Activated naive CD4-positive, alpha-beta T cell treated with anti-CD3 and anti-CD28 coated beads, Interleukin-2, amount 50 U/mL, for 16 hours (primary cell): Measurements from ENCODE around the gene RNF223.
"Not testable (repeated sequence)": the region's sequence is repeated elsewhere in the genome, so short reads cannot be mapped to it uniquely, and the experiment has no call there.

Experiments
- DNase-seq: peaks from one replicate; pipeline ENCODE4 v3.0.0-alpha.2; 2020

Gene RNF223

DNA sequence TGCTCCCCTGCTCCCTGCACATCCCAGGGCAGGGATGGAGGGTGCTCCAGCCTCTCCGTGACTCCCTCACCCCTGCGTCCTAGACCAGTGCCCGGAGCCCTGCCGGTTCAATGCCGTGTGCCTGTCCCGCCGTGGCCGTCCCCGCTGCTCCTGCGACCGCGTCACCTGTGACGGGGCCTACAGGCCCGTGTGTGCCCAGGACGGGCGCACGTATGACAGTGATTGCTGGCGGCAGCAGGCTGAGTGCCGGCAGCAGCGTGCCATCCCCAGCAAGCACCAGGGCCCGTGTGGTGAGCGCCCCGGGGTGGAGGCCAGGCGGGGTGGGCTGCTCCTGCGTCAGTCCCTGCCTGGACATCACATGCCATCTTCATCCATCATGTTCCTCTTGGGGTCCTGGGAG is 32.2 kb downstream of the RNF223 start:
- no peak for DNase-seq

DNA sequence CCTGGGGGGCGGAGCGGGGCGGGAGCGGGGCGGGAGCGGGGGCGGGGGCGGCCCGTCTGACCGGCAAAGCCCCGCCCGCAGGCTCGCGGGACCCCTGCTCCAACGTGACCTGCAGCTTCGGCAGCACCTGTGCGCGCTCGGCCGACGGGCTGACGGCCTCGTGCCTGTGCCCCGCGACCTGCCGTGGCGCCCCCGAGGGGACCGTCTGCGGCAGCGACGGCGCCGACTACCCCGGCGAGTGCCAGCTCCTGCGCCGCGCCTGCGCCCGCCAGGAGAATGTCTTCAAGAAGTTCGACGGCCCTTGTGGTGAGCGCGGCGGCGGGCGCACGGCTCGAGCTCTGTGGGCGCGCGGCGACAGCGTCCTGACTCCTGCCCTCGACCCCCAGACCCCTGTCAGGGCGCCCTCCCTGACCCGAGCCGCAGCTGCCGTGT is 33.0 kb downstream of the RNF223 start:
- no peak for DNase-seq

DNA sequence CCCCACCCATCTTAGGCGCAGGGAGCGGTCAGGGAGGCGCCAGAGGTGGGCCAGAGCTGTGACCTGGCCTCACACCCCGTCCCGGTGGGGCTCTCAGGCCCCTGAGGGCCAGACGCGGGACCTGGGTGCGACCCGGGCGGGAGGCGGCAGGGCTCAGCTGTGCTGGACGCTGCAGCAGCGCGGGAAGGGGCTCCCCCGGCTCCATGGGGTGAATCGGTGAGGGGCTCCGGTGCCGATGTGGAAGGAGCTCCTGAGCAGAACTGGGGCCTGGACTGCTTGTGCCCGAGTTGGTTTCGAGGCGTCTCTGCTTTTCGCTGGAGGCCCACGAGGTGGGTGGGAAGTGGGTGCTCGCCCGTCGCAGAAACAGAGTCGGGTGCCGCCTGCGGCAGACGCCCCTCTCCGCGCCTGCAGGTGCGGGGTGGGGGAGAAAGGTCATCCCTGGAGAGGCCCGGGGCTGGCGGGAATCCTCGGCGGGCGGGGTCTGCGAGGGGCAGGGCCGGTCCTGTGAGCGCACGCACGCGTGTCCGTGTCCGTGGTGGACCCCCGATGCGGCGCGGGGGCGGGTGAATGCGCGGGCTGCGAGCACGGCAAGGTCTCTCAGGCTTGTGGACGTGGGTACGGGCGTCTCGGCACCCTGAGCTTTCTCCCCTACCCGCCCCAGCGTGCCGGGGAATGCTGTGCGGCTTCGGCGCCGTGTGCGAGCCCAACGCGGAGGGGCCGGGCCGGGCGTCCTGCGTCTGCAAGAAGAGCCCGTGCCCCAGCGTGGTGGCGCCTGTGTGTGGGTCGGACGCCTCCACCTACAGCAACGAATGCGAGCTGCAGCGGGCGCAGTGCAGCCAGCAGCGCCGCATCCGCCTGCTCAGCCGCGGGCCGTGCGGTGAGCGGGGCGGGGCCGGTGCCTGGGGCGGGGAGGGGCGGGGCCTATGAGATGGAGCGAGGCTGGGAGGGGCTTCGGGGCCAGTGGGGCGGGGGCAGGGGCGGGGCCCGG is 33.8 kb downstream of the RNF223 start:
- DNase-seq: peak; percentile 75

DNA sequence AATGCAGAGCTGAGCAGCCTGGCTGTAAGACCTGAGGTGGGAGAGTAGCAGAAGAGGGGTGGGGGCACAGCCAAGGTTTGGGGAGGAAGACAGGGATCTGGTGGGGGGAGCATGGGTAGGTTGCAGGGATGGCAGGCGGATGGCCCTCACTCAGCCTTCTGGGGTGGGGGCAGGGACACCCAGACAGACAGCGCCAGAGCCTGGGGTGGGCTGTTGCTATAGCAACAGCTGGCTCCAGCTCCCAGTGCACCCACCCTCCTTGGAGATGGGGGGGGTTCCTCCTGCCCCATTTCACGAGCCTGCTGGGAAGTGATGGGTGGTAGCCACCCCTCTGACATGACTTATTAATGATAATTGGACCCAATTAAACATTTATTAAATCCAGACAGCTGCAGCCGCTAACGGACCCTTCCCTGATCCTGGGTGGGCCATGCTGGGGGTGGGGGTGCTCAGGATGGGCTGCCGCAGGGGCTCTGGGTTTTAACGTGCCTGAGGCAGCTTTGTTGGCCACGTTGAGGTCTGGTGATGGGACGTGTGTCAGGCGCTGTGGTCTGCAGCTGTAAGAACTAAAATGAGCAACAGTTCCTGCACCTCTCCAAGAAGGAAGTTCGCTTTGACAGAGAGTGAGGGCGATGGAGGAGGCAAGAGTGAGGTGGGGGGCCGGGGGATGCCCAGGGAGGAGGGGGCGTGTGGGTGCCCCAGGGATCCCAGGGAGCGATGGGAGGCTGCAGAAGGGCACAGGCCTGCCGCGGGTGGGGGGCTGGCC is 34.8 kb downstream of the RNF223 start:
- no peak for DNase-seq

DNA sequence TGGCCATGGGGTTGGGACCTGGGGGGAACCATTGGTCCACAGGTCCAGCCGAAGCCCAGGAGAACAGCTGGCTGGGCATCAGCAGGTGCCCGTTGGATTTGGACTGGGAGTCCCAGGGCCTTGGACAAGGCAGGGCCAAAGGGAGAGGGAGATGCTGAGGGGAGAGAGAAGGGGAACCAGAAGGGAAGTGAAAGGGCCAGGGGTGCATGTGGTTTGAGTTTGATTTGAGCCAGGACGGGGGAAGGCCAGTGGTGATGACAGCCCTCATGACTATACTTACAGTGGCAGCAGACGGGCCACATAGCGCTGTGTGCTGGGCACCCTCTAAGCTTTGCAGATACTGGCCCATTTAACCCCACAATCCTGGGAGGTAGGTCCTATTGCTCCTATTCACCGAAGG is 35.4 kb downstream of the RNF223 start:
- DNase-seq: no peak

DNA sequence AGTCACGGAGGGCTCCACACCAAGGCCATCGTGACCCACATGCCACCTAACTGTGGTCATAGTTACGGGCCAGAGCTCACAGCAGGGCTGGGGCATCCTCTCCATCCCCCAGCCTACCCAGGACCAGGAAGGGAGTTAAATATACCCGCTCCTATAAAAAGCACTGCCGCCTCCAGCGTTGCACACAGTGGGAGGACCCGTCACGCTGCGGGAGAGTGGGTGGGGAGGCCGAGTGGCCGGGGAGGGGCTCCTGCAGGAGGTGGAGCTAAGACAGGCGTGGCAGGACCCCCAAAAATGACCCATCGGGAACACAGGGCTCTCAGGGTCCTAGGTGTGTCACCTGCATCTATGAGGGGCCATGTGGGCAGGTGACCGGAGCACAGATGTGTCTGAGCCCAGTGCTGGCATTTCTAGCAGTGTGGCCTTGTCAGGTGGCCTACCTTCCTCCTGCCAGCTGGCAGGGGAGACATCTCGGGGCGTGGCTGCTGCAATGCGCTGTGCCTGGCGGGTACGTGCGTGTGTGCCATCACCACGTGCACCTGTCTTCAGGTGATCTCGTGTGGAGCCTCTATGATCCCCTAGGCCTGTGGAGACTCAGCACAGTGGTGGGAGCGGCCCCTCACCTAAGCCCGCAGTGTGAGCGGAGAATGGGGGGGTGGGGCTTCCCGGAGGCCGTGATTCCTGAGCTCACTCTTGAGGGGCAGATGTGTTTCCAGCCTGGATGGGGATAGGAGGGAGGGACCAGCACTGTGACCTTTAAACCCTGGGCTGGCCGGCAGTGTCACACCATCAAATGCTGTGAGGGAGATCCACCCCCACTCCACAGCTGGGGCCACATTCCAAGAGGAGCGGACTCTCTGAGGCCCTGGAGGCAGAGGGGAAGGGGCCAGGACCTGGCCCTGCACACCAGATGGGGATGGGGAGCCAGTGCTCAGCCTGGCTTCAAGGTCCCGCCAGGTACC is 36.5 kb downstream of the RNF223 start:
- DNase-seq: no peak

DNA sequence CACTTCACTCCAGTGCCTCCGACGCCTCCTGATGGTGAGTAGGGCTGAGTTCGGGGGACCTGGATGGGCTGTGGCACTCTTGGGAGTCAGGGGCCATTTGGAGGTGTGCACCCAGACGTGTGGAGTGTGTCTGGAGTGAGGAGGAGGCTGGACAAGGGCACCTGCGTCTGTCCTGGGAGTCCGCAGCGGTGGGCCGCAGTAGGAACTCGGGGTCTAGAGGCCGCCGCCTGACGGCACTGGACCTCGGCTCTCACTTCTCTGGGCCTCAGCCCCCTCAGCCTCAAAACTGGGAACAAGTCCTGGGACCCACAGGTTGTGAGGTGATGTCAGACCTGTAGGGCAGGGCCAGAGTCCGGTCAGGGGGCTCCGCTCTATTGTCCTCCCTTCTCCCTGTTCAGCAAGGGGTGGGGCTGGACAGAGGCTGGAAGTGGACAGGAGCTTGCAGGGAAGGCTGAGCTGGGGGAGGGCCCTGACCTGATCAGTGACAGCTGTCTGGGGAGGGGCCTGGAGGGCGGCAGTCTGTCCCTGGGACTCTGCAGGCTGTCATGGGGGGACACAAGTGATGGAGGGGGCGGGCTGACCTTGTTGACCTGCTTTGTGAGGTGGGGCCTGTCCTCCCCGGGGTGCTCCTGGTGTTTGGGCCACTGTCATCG is 38.7 kb downstream of the RNF223 start:
- no peak for DNase-seq

DNA sequence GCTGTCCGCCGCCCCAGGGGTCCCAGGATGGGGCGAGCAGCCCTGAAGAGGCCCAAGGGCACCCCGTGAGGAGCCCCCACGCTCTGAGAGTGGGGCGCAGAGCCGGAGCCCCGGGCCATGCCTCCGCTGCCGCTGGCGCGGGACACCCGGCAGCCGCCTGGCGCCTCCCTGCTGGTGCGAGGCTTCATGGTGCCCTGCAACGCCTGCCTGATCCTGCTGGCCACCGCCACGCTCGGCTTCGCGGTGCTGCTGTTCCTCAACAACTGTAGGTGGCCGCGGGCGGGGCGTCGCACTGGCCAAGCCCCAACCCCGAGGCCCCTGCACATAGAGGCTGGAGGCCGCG is 39.7 kb downstream of the RNF223 start:
- DNase-seq: no peak

DNA sequence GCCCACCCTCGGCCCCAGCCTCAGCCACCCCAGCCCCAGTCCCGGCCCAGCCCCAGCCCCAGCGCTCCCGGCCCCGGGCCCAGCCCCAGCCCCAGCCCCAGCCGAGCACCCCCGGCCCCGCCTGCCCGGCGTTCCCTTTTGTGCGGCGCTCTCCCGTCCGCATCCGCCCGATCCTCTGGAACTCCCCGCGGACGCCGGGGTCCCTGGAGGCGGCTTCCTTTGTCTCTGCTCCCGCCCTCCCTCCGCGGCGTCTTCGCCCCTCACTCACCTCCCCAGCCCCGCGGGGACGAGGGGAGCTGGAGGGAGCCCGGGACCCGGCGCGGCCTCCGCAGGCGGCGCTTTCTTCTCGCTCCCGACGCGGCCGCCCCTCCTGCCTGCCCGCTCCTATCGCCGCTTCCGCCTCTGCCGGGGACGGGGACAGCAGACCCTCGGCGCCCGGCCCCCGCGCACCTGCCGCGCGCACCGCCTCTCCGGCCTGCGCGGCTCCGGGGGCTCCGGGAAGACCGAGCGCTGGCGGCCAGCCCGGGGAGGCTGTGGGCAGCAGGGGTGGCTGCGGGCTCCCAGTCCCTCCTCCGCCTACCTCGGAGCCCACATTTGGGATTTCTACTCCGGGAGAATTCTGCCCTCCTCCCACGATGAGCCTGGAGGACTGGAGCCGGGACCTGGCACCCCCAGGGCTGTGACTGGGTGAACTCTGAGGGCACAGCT is 40.2 kb downstream of the RNF223 start:
- DNase-seq: peak; percentile 30

DNA sequence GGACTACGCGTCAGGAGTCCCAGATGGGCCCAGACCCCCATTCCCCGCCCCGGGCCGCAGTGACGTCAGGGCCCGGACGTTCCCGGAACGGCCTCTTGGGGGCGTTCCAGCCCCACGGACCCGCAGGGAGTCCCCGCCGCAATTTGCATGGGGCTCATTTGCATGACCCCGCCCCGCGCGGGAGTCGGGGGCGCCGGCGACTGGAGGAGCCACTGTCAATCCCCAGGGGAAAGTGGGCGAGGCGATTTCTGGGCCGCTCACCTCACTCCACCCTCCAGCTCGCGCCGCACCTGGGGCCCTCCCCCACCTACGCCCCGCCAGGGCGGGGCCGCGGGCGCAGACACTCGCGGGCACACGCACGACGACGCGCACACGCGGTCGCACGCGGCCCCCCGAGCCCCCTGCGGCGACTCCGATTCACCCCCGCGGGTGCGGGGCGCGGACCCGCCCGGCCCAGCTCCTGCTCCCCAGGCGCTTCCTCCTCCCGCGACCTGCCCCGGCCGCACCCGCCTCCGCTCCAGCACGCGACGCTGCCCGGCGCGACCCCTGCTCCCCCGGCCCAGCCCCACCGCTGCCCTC is 41.0 kb downstream of the RNF223 start:
- peak; percentile 95 for DNase-seq

DNA sequence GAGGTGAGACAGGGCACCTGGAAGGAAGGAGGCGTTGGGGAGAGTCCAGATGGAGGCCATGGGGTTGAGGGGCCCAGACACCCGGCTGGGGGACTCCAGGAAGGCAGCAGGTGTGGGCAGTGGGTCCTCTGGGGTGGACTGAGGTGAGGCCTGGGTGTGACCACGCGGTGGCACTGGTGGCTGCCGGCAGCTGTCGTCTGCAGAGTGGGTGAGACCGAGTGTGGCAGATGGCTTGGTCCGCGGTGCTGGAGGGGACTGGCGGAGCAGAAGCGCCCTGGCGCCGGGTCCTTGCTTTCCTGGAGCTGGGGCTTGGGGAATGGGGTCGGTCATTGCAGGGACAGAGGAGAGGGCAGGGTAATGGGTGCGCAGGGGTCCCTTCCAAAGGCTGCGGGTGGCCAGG is 41.7 kb downstream of the RNF223 start:
- no peak for DNase-seq

DNA sequence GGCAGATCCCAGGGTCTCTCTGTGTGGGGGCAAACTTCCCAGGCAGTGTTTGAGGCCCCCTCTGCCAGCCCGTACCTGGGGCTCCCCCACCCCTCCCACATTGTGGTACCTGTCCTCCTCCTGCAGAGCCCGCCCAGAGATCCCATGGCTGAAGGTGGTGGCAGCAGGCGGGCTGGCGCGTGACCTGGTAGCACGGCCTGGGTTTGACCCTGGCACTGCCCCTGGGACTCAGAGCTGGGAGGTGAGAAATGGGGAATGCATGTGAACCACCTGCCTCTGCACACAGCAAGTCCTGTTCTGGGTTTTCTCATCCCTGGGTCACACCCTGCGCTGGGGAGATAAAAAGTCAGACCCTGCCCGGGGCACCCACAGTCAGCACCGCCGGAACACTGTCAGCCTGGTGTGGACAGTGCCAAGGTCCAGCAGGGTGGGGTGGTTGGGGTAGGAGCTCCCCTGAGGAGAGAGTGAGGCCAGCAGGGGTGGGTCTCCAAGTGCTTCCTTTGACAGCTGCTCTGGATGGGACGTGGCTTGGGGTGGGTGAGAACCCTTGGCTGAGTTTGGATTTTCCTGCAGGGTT is 42.4 kb downstream of the RNF223 start:
- DNase-seq: no peak

DNA sequence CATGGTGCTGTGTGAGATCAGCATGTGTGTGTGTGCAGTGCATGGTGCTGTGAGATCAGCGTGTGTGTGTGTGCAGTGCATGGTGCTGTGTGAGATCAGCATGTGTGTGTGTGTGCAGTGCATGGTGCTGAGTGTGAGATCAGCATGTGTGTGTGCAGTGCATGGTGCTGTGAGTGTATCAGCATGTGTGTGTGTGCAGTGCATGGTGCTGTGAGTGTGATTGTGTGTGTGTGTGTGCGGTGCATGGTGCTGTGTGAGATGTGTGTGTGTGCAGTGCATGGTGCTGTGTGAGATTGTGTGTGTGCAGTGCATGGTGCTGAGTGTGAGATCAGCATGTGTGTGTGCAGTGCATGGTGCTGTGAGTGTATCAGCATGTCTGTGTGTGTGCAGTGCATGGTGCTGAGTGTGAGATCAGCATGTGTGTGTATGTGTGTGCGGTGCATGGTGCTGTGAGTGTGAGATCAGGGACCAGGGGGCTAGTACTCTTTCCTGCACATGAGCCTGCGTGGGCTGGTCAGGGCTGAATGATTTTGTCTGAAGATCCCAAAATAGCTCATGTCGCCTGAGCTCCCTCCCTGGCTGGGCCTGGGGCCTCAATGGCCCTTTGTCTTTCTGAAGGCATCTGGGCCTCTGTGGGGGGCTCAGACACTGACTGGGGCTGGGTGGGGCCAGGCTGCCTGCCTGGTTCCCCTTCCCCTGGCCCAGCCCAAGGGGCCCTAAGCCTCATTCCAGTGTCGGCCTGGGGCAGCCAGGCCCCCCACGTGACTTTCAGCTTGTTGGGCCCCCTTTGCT is 43.0 kb downstream of the RNF223 start:
- DNase-seq: not testable (repeated sequence)

DNA sequence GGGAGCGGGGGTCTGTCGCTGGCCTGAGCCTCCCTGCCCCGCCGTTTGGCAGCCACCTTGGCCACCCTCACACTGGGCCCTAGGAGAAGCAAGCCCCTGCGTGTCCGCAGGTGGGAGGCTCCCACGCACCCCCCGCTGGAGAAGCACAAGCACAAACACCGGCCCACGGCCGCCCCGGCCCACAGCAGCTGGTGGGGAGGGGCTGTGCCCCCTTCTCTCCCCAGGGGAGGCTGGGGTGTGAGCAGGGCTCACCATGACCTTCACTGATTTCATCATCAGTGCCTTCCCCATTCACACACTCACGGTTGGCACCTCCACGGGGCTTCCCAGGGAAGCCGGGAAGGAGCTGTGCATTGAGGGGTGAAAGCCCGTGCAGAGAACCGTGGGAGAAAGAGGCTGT is 46.3 kb downstream of the RNF223 start:
- no peak for DNase-seq

DNA sequence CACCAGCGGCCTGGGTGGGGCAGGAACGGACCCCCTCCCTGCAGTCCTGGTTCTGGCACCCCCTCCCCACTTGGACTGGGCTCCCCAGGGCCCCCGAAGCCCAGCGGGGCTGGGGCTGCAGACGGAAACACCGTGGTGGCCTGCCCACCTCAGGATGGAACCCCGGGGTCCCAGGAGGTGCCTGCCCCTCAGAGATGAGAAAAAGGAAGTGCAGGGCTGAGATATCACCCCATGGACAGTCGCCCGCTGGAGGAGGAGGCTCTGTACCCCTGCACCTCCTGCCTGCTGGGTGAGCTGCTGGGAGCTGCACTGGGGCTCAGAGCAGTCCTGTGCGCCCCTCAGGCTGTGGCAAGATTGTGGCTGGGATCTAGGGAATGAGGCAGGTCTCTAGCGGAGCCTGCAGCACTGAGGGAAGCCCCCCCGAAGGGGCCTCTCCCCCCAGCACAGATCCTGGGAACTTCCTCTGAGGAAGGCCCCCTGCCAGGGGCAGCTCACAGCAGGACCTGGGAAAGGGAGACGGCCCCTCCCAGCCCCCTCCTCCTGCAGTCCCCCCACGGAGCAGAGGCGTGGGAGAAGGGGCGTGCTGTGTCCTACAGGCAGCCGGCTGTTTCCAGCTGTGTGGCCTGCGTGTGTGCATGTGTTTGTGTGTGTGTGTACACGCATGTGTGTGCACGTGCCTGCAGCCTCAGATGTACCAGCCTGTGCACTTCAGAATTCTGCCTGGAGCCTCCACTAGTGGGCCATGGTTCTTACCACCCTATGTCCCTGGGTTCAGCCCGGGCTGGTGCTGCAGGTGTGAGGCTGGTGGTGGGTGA is 47.3 kb downstream of the RNF223 start:
- no peak for DNase-seq

DNA sequence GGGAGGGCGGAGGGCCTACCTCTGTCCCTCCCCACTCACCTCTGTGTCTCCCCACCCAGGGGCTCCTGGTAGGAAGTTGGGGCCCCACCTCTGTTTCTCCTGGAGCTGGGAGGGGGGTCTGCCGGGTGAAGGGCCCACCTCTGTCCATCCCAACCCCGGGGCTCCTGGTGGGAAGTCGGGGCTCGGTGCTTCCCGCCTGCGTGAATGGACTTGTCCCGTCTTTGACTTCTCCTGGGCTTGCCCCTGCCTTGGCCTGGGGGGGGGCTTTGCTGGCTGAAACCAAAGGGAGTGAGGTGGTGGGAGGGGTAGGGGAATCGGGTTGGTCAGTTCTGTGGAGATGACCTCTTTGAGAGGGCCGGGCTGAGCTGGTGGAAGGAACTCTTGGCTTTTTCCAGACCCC is 48.4 kb downstream of the RNF223 start:
- DNase-seq: no peak

DNA sequence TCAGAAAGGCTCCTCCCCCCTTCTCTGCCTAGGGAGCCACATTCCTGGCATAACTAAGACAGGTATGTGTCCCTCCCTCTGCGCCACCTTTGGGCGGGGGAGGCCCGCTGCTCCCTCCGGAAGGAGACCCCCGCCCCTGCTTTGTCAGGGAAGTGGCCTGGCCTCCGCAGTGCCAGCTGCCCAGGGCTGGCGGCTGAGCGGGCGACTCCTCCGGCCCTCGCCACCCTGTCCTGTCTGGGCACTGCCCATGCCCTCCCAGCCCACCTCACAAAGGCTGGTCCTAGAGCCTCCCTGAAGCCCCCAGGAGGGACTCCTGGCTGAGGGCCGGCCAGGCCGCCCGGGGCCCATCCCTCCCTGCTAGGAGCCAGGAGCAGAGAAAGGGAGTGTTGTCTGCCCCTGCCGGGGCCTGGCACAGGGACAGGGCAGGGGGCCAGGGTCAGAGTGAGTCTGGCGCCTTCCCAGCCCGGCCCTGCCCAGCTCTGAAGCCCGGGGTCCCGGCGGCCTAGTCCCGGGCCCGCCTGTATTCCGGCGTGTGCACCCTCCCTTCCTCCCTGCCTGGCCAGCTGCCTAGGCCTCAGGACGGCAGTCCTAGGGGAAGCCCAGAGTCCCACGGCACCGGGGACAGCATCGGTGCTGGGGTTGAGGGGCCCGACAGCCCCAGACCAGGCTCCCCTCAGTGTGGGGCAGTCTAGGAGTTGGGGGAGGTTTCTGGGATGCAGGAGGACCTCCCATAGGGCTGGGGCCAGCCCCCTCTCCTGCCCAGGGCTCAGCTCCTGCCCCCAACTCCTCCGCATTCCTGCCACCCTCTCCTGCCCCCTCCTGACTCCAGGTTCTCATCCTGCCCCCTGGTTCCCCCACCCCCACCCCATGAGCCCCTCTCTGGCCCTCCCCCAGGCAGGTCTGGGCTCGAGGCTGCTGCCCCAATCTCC is 49.1 kb downstream of the RNF223 start:
- DNase-seq: no peak
